Hepatocyte (in vitro differentiated cells): Measurements from ENCODE around the gene PRIM1.

Experiments
- EZH2 ChIP-seq: fragments of 200-600 bp; sonication (generic); IDR thresholded peaks from 2 replicates; pipeline ENCODE4 v1.6.1; 2016; ENCODE audit warnings: antibody characterized with exemption, mild to moderate bottlenecking, borderline replicate concordance
- EZH2phosphoT487 ChIP-seq: fragments of 200-600 bp; sonication (generic); IDR thresholded peaks from one replicate; pipeline ENCODE4 v1.6.1; 2018; ENCODE audit warnings: antibody characterized with exemption, mild to moderate bottlenecking, low read depth, moderate library complexity; ENCODE audit not compliant: unreplicated experiment, severe bottlenecking

DNA sequence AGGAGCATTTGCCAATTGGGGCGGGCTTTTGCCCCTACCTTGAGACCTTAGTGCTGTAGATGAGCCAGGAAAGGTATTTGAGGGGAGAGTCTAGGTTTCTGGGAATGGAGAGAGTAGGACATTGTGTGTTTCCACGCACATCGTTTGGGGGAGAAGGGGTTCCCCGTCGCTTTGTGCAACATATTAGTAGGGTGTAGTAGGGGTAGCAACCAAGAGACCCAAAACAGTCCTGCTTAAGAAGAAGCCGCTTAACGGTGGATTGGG, 63.3 kb downstream of the PRIM1 start:
- TF ChIP-seq EZH2phosphoT487 = no peak
- TF ChIP-seq EZH2 = no peak
